Peyer's patch (tissue), 4 donors: ENCODE results near the gene HNRNPL. TPM values are rescaled to one million over a fixed set of nuclear protein-coding genes. Genes with fewer than 3 reads are reported as not detected.

ENCODE experiments used
- DNase-seq, 3 donors: peaks; one replicate each; pipeline ENCODE4 v3.0.0-alpha.2; 2017 to 2019
- H3K27ac ChIP-seq, 4 donors: fragments of 200-600 bp; sonication (generic); one replicate each; pipeline ENCODE4 v1.5.1; 2016 to 2019
- H3K27me3 ChIP-seq, 2 donors: fragments of 200-600 bp; sonication (generic); one replicate each; pipeline ENCODE4 v1.5.1; 2019
- H3K36me3 ChIP-seq, 3 donors: fragments of 200-600 bp; sonication (generic); one replicate each; pipeline ENCODE4 v1.5.1; 2016 to 2019
- H3K4me1 ChIP-seq, 4 donors: fragments of 200-600 bp; sonication (generic); one replicate each; pipeline ENCODE4 v1.5.1; 2016 to 2019
- H3K4me3 ChIP-seq, 4 donors: fragments of 200-600 bp; sonication (generic); 1 replicate in 3 of 4; 2 replicates in 1 of 4; pipeline ENCODE4 v1.5.1; 2016 to 2019; ENCODE audit warnings: mild to moderate bottlenecking in 1 of 4
- H3K9me3 ChIP-seq, 4 donors: fragments of 200-600 bp; sonication (generic); one replicate each; pipeline ENCODE4 v1.5.1; 2016 to 2019; ENCODE audit warnings: mild to moderate bottlenecking in 1 of 4
- CTCF ChIP-seq, 6 experiments: fragments of 450-650 bp in 4 of 6; fragments of 200-600 bp in 2 of 6; sonication (generic) in 1 of 6; IDR thresholded peaks; one replicate each; pipeline ENCODE4 v1.5.1; 2017 to 2019; ENCODE audit warnings: antibody characterized with exemption in 6 of 6, mild to moderate bottlenecking in 3 of 6, moderate library complexity in 1 of 6
- POLR2A ChIP-seq, 2 donors: fragments of 450-650 bp; IDR thresholded peaks; one replicate each; pipeline ENCODE4 v1.5.1; 2017; ENCODE audit warnings: antibody characterized with exemption in 2 of 2, mild to moderate bottlenecking in 2 of 2, moderate library complexity in 2 of 2
- total RNA-seq, 4 donors: library from RNA; depleted of rRNA; stranded (reverse); fragments of >200 nt; gene quantifications; one replicate each; pipeline ENCODE4 v1.1.0, GENCODE V29; 2016

Gene HNRNPL
- total RNA-seq, 4 donors from 2014 or later, result 149 to 229 (median 186) TPM

GRCh38 chr19:38842439-38843174 is 7.2 kb downstream of the HNRNPL start:
- Histone ChIP-seq H3K9me3 (no peaks in the 10 kb centered on the region), H3K4me1 (peaks cover 0 to 26% (median 21%) of the 10 kb centered on the region in 4 donors), H3K36me3 (peaks cover 0 to 100% (median 8%) of the 10 kb centered on the region in 3 donors), H3K4me3 (peak overlapping the region in 1 of 4 donors; percentile 2), H3K27ac (peak overlapping the region; percentile 63 to 87 (median 66)), H3K27me3 (no peaks in the 10 kb centered on the region)
- TF ChIP-seq CTCF (IDR thresholded peaks at IDR 0.05) (no peak), POLR2A (IDR thresholded peaks at IDR 0.05) (peak in 1 of 2 donors; percentile 38)
- peak in 2 of 3 donors; percentile 80 to 92 for DNase-seq

GRCh38 chr19:38841787-38842438 is 7.9 kb downstream of the HNRNPL start:
- peak overlapping the region in 2 of 4 donors; percentile 2 to 10 for H3K4me3 ChIP-seq
- no peak for TF ChIP-seq CTCF (IDR thresholded peaks at IDR 0.05)
- TF ChIP-seq POLR2A (IDR thresholded peaks at IDR 0.05), result peak; percentile 12 to 36
- DNase-seq, result peak in 1 of 3 donors; percentile 78
- H3K27ac ChIP-seq, result peak overlapping the region; percentile 32 to 77 (median 54)
- no peaks in the 10 kb centered on the region for H3K27me3 ChIP-seq
- H3K4me1 ChIP-seq, result peaks cover 0 to 25% (median 16%) of the 10 kb centered on the region in 4 donors
- no peaks in the 10 kb centered on the region for H3K9me3 ChIP-seq
- H3K36me3 ChIP-seq, result peaks cover 0 to 100% (median 8%) of the 10 kb centered on the region in 3 donors

- Histone ChIP-seq H3K4me3 (peak overlapping the region in 2 of 4 donors; percentile 1 to 10), H3K36me3 (peaks cover 0 to 98% (median 8%) of the 10 kb centered on the region in 3 donors), H3K27ac (peak overlapping the region; percentile 32 to 77 (median 54)), H3K4me1 (peaks cover 0 to 19% (median 16%) of the 10 kb centered on the region in 4 donors), H3K27me3 (no peaks in the 10 kb centered on the region), H3K9me3 (no peaks in the 10 kb centered on the region)
- no peak for DNase-seq
- TF ChIP-seq POLR2A (IDR thresholded peaks at IDR 0.05) (no peak), CTCF (IDR thresholded peaks at IDR 0.05) (no peak)
Observed at GRCh38 chr19:38841180-38841766, 8.5 kb downstream of the HNRNPL start.

- peak overlapping the region in 3 of 4 donors; percentile 6 to 77 (median 32) for H3K27ac ChIP-seq
- H3K9me3 ChIP-seq, result no peaks in the 10 kb centered on the region
- no peaks in the 10 kb centered on the region for H3K27me3 ChIP-seq
- peaks cover 0 to 19% (median 16%) of the 10 kb centered on the region in 4 donors for H3K4me1 ChIP-seq
- H3K4me3 ChIP-seq, result peak overlapping the region in 1 of 4 donors; percentile 7
- no peak for TF ChIP-seq POLR2A (IDR thresholded peaks at IDR 0.05)
- no peak for TF ChIP-seq CTCF (IDR thresholded peaks at IDR 0.05)
- no peak for DNase-seq
- peaks cover 0 to 97% (median 6%) of the 10 kb centered on the region in 3 donors for H3K36me3 ChIP-seq
Observed at GRCh38 chr19:38840583-38840968, 9.2 kb downstream of the HNRNPL start.

GRCh38 chr19:38839816-38840582 is 9.8 kb downstream of the HNRNPL start:
- no peaks in the 10 kb centered on the region for H3K9me3 ChIP-seq
- H3K4me3 ChIP-seq, result no peak overlapping the region
- peaks cover 0 to 19% (median 16%) of the 10 kb centered on the region in 4 donors for H3K4me1 ChIP-seq
- TF ChIP-seq CTCF (IDR thresholded peaks at IDR 0.05), result no peak
- TF ChIP-seq POLR2A (IDR thresholded peaks at IDR 0.05), result no peak
- no peaks in the 10 kb centered on the region for H3K27me3 ChIP-seq
- peak overlapping the region in 1 of 4 donors; percentile 77 for H3K27ac ChIP-seq
- no peak for DNase-seq
- H3K36me3 ChIP-seq, result peaks cover 0 to 92% (median 4%) of the 10 kb centered on the region in 3 donors
